ENCODE measurements around the gene CD72.
A peak's percentile ranks its signal among the peaks of the same experiment; 100 is the strongest.

CD72 gene

DNA sequence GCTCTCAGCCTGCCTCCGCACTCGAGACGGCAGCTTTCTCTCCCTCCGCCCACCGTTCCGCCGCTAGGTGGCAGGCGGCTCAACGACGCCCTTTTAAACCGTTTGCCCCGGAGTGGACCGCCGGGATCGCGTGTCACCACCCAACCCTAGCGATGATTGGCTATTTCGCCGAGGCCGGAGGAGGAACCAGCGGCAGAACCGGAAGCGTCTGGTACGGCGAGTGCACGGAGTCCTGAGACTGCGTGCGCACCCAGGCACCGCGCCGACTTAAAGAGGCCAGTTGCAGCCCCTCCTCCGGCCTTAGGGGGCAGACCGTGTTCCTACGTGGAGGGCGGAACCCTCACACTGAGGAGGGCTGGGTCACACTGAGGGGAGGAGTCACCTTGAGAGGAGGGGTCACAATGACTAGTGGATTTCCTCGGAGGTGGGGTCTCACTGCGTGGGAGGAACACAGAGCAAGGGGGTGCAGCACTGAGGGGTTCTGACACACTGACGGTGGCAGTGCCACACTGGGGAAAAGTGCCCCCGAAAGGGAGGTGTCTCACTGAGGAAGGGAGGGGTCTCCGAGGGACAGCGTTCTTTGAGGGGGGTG lies 14.1 kb downstream of the CD72 start (continued):
- TF ChIP-seq, protein P1, sequence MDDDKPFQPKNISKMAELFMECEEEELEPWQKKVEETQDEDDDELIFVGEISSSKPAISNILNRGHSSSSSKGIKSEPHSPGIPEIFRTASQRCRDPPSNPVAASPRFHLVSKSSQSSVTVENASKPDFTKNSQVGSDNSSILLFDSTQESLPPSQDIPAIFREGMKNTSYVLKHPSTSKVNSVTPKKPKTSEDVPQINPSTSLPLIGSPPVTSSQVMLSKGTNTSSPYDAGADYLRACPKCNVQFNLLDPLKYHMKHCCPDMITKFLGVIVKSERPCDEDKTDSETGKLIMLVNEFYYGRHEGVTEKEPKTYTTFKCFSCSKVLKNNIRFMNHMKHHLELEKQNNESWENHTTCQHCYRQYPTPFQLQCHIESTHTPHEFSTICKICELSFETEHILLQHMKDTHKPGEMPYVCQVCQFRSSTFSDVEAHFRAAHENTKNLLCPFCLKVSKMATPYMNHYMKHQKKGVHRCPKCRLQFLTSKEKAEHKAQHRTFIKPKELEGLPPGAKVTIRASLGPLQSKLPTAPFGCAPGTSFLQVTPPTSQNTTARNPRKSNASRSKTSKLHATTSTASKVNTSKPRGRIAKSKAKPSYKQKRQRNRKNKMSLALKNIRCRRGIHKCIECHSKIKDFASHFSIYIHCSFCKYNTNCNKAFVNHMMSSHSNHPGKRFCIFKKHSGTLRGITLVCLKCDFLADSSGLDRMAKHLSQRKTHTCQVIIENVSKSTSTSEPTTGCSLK (tag by site-specific recombination; IDR thresholded peaks at IDR 0.05): no peak
- no peak for TF ChIP-seq YY2 (tag by site-specific recombination; IDR thresholded peaks at IDR 0.05)
- TF ChIP-seq ZXDB (tag by site-specific recombination; IDR thresholded peaks at IDR 0.05): peak; percentile 38; the same call in 1 of the 2 replicates
- no peak for TF ChIP-seq ZNF157 (tag by site-specific recombination; IDR thresholded peaks at IDR 0.05)
- TF ChIP-seq, protein P2, sequence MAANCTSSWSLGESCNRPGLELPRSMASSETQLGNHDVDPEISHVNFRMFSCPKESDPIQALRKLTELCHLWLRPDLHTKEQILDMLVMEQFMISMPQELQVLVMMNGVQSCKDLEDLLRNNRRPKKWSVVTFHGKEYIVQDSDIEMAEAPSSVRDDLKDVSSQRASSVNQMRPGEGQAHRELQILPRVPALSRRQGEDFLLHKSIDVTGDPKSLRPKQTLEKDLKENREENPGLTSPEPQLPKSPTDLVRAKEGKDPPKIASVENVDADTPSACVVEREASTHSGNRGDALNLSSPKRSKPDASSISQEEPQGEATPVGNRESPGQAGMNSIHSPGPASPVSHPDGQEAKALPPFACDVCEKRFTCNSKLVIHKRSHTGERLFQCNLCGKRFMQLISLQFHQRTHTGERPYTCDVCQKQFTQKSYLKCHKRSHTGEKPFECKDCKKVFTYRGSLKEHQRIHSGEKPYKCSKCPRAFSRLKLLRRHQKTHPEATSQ (tag by site-specific recombination; IDR thresholded peaks at IDR 0.05): no peak
- peak; percentile 41; the same call in 1 of the 2 replicates for TF ChIP-seq ZNF2 (tag by site-specific recombination; IDR thresholded peaks at IDR 0.05)
- no peak for TF ChIP-seq ZNF837 (tag by site-specific recombination; IDR thresholded peaks at IDR 0.05)
- TF ChIP-seq HOXA7 (CRISPR knock-in tag; IDR thresholded peaks at IDR 0.05; ENCODE audit: borderline replicate concordance): no peak
- no peak for TF ChIP-seq ZNF514 (tag by site-specific recombination; IDR thresholded peaks at IDR 0.05)
- TF ChIP-seq, protein P3, sequence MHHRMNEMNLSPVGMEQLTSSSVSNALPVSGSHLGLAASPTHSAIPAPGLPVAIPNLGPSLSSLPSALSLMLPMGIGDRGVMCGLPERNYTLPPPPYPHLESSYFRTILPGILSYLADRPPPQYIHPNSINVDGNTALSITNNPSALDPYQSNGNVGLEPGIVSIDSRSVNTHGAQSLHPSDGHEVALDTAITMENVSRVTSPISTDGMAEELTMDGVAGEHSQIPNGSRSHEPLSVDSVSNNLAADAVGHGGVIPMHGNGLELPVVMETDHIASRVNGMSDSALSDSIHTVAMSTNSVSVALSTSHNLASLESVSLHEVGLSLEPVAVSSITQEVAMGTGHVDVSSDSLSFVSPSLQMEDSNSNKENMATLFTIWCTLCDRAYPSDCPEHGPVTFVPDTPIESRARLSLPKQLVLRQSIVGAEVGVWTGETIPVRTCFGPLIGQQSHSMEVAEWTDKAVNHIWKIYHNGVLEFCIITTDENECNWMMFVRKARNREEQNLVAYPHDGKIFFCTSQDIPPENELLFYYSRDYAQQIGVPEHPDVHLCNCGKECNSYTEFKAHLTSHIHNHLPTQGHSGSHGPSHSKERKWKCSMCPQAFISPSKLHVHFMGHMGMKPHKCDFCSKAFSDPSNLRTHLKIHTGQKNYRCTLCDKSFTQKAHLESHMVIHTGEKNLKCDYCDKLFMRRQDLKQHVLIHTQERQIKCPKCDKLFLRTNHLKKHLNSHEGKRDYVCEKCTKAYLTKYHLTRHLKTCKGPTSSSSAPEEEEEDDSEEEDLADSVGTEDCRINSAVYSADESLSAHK (tag by site-specific recombination; IDR thresholded peaks at IDR 0.05): no peak
- no peak for TF ChIP-seq ZNF623 (tag by site-specific recombination; IDR thresholded peaks at IDR 0.05)
- TF ChIP-seq ZNF423 (tag by site-specific recombination; IDR thresholded peaks at IDR 0.05): no peak
- TF ChIP-seq, protein P4, sequence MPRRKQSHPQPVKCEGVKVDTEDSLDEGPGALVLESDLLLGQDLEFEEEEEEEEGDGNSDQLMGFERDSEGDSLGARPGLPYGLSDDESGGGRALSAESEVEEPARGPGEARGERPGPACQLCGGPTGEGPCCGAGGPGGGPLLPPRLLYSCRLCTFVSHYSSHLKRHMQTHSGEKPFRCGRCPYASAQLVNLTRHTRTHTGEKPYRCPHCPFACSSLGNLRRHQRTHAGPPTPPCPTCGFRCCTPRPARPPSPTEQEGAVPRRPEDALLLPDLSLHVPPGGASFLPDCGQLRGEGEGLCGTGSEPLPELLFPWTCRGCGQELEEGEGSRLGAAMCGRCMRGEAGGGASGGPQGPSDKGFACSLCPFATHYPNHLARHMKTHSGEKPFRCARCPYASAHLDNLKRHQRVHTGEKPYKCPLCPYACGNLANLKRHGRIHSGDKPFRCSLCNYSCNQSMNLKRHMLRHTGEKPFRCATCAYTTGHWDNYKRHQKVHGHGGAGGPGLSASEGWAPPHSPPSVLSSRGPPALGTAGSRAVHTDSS (tag by site-specific recombination; IDR thresholded peaks at IDR 0.05): no peak
- TF ChIP-seq ZNF670 (tag by site-specific recombination; IDR thresholded peaks at IDR 0.05; ENCODE audit: low read depth): no peak
- 0 out of 2 replicates have a peak, but pooled peaks have one; percentile 10 for TF ChIP-seq ZFP37 (tag by site-specific recombination; IDR thresholded peaks at IDR 0.05)
- TF ChIP-seq KLF16 (tag by site-specific recombination; IDR thresholded peaks at IDR 0.05): peak; percentile 24; the same call in 1 of the 2 replicates
- TF ChIP-seq GLIS1 (tag by site-specific recombination; IDR thresholded peaks at IDR 0.05): peak; percentile 73
- TF ChIP-seq ZNF626 (tag by site-specific recombination; IDR thresholded peaks at IDR 0.05): no peak
- peak; percentile 79 for TF ChIP-seq FEZF1 (tag by site-specific recombination; IDR thresholded peaks at IDR 0.05)
- no peak for TF ChIP-seq GFI1B (tag by site-specific recombination; IDR thresholded peaks at IDR 0.05)
- TF ChIP-seq ZFHX2 (tag by site-specific recombination; conservative IDR thresholded peaks at IDR 0.05): no peak; the same call in none of the 2 replicates
- no peak for TF ChIP-seq ZNF350 (tag by site-specific recombination; IDR thresholded peaks at IDR 0.05)
- no peak for TF ChIP-seq SCRT2 (tag by site-specific recombination; IDR thresholded peaks at IDR 0.05)
- no peak for TF ChIP-seq KLF7 (tag by site-specific recombination; IDR thresholded peaks at IDR 0.05; ENCODE audit: borderline replicate concordance)
- TF ChIP-seq, protein P5, sequence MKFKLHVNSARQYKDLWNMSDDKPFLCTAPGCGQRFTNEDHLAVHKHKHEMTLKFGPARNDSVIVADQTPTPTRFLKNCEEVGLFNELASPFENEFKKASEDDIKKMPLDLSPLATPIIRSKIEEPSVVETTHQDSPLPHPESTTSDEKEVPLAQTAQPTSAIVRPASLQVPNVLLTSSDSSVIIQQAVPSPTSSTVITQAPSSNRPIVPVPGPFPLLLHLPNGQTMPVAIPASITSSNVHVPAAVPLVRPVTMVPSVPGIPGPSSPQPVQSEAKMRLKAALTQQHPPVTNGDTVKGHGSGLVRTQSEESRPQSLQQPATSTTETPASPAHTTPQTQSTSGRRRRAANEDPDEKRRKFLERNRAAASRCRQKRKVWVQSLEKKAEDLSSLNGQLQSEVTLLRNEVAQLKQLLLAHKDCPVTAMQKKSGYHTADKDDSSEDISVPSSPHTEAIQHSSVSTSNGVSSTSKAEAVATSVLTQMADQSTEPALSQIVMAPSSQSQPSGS (tag by site-specific recombination; IDR thresholded peaks at IDR 0.05; ENCODE audit: low read depth): no peak
- 0 out of 2 replicates have a peak, but pooled peaks have one; percentile 5 for TF ChIP-seq ZIC2 (tag by site-specific recombination; IDR thresholded peaks at IDR 0.05)
- TF ChIP-seq ZNF654 (tag by site-specific recombination; IDR thresholded peaks at IDR 0.05; ENCODE audit: low read depth): peak; percentile 47
- TF ChIP-seq MYNN (tag by site-specific recombination; IDR thresholded peaks at IDR 0.05; ENCODE audit: borderline replicate concordance): no peak
- TF ChIP-seq ZNF10 (tag by site-specific recombination; IDR thresholded peaks at IDR 0.05): no peak
- TF ChIP-seq ZBTB7A (tag by site-specific recombination; IDR thresholded peaks at IDR 0.05; ENCODE audit: low read depth): peak; percentile 69; the same call in 1 of the 2 replicates
- no peak for TF ChIP-seq ZNF366 (tag by site-specific recombination; conservative IDR thresholded peaks at IDR 0.05)
- TF ChIP-seq ZNF76 (tag by site-specific recombination; IDR thresholded peaks at IDR 0.05; ENCODE audit: borderline replicate concordance, low read depth): peak; percentile 63; the same call in 1 of the 2 replicates
- no peak for TF ChIP-seq ZNF600 (tag by site-specific recombination; IDR thresholded peaks at IDR 0.05)

Measured in HEK293 (cell line).